HG03439 (cell line): ENCODE data around the gene ELL2.

Experiments used
- ATAC-seq: cut with Tn5 transposase; IDR thresholded peaks from one replicate; pipeline ENCODE4 v1.9.1; 2021; ENCODE audit warnings: mild to moderate bottlenecking, moderate library complexity; ENCODE audit not compliant: unreplicated experiment

ELL2 gene

GRCh38 chr5:95956900-95957293 is 4.8 kb downstream of the ELL2 start:
- ATAC-seq: no peak

- ATAC-seq: no peak
Observed at GRCh38 chr5:95956021-95956899, 5.4 kb downstream of the ELL2 start.

GRCh38 chr5:95954716-95955115 is 6.9 kb downstream of the ELL2 start:
- no peak for ATAC-seq

GRCh38 chr5:95953021-95953702 is 8.5 kb downstream of the ELL2 start:
- no peak for ATAC-seq

DNA sequence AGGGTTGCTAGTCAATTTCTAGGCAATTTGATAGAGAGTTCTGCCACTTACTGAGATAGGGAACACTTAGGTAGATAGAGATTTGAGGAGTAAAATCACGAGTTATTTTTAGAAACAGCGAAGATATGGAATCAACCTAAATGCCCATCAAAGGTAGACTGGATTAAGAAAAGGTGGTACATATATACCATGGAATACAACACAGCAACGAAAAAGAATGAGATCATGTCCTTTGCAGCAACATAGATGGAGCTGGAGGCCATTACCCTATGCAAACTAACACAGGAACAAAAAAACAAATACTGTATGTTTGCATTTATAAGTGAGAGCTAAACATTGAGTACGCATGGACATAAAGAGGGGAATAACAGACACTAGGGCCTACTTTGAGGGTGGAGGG is 9.7 kb downstream of the ELL2 start:
- no peak for ATAC-seq

DNA sequence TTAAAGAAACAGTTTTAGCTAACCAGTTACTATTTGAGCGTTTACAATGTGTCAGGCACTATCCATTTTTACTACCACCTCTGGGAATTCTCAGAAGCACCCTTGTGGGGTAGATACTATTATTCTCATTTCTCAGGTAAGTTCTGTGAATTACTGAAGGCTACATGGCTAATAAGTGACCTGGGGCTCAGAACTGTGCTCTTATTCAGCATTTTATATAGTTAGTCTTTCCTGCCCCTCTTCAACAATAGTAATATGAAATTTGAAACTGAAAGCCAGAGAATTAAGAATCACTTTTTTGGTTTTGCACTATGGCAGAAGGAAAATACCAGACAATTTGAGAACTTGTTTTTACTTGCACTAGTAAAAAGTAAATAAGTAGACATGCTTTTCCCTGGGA is 11.8 kb downstream of the ELL2 start:
- peak; percentile 46 for ATAC-seq

GRCh38 chr5:95948631-95949030 is 13.0 kb downstream of the ELL2 start:
- ATAC-seq: no peak

DNA sequence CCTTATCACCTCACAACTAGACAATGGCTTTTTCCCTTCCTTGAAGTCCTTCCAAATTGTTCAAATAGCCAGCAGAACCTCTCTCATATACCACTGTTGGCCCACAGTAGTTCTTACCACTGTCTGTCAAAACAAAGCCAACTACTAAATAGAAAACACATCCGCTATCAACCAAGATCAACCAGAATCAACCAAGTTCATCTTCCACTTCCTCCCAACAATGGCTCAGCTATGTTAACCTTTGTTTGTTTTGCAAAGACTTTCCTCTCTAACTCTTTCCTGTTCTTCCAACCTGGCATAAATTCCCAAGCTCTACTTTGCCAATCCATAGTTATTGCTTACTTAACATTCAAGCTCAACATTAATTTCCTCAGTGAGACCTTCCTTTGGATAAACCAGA is 15.2 kb downstream of the ELL2 start:
- no peak for ATAC-seq

DNA sequence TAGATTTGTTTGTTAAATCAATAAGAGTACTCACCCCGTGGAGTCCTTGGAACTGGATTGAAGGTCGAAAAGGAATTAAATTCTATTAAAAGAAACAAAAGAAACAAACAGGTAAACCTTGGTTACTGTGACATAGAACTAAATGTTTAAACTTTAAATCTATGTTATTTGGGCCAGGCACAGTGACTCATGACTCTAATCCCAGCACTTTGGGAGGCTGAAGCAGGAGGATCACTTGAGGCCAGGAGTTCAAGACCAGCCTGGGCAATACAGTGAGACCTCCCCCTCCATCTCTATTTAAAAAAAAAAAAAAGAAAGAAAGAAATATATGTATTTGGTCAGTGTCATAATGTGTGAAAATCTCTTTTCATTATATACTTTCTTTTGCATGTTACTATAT is 18.7 kb downstream of the ELL2 start:
- ATAC-seq: no peak

- ATAC-seq: no peak
Observed at GRCh38 chr5:95942414-95942813, 19.2 kb downstream of the ELL2 start.

DNA sequence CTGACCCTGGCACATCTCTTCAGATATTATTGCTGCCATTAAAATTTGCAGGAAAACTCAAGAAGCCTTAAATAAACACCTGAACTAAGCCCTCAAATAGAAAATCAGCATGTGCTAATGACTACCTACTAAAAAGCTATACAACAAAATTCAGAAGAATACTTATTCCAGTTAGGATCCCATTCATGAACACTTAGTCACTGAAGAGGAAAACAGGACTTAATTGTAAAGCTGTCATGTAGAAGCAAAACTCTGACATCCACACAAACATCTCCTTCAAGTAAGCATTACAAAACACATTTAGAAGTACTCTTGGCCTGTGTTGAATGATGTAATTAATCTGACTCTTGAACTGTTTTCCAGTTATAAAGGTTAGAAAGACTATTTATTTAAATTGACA is 19.9 kb downstream of the ELL2 start:
- ATAC-seq: no peak

- no peak for ATAC-seq
Observed at GRCh38 chr5:95940758-95941682, 20.6 kb downstream of the ELL2 start.

- peak; percentile 45 for ATAC-seq
Observed at GRCh38 chr5:95939465-95939864, 22.2 kb downstream of the ELL2 start.

DNA sequence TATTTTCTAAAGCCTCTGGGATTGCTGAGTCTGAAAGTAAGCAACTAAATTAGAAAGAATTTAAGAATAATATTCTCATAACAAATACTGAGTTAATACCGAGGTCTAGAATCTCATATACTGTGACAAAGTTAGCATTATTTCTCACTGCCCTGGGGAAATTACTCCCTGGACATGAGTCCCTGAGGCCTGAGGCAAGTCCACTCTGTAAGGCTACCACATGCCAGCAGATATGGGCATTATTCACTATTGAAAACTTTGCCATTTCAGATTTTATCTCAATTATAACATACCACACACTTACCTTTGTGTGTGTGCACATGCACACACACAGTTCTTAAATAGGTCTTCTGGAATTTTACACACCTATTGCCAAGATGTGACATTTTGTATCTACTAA is 22.9 kb downstream of the ELL2 start:
- ATAC-seq: no peak

GRCh38 chr5:95938347-95938746 is 23.3 kb downstream of the ELL2 start:
- no peak for ATAC-seq

DNA sequence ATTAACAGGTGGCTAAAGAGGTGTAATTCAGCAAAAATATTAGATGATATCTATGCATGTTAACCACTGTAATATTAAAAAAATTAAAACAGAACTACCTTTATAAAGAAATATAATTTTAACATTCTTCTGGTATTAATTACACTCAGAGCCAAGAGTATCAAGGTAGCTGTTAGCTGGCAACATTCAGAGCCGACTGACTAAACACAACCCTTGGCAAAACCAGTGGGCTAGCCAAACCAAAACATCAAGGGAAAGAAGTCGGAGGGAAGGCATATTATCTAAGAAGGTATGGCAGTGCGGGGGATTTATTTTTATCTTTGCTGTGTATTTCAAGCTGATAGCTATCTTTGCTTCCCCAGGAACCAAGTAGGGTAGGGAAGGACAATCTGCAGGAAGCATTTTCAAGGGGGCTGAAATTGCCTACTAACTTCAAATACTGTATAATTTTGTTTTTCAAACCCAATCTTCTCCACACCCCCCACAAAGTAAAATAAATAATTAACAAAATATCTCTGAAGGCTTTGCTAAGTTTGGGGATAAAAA is 24.0 kb downstream of the ELL2 start:
- no peak for ATAC-seq

- no peak for ATAC-seq
Observed at GRCh38 chr5:95936812-95937397, 24.7 kb downstream of the ELL2 start.

GRCh38 chr5:95935553-95936100 is 26.0 kb downstream of the ELL2 start:
- no peak for ATAC-seq

DNA sequence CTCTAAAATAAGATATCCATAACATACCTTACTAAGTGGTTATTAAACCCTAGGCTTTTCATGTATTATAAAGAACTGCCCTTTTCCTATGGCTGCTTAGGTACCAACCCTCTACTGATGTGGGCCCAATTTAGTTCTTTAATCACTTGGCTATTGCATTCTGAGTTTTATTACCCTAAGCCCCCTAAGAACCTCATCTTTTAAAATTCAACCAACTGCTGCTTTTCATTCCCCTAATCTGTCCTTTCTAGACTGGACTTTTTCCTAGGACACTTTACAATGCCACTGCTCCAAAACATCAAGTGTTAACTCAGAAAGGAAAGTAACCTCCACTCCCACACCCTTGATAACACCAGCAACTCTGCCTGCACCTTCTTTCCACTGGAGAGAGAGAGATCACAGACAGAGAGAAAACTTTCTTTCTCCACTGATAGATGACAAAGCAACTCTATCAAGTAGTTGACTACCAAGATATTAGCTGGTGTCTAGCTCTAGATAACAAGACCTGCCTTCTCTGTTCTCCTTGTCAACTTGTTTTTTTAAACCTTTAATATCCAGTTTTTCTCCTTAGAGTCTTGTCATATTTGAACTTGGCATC is 27.3 kb downstream of the ELL2 start:
- ATAC-seq: no peak

DNA sequence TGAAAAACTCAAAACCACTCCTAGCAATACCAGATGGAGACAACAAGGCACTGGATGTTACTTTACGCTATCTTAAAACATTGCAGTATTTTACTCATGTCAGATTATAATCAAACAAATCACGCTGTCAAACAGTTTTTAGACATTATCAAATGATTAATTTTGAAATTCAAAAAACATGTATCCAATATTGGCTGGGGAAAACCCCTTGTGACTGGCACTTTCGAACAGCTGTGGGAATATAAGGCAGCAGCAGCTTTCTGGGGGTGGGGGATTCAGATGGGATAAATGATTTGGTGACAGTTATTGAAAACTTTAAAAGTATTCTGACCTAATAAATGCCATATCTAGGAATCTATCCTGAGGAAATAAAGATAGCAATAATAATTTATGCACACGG is 28.7 kb downstream of the ELL2 start:
- no peak for ATAC-seq
